Measurements from ENCODE around the gene SIL1. TPM values are rescaled to one million over a fixed set of nuclear protein-coding genes. Genes with fewer than 3 reads are reported as not detected.

SIL1 gene
- total RNA-seq, 2 experiments from 2014 or later: 13.5 to 15.8 TPM

DNA sequence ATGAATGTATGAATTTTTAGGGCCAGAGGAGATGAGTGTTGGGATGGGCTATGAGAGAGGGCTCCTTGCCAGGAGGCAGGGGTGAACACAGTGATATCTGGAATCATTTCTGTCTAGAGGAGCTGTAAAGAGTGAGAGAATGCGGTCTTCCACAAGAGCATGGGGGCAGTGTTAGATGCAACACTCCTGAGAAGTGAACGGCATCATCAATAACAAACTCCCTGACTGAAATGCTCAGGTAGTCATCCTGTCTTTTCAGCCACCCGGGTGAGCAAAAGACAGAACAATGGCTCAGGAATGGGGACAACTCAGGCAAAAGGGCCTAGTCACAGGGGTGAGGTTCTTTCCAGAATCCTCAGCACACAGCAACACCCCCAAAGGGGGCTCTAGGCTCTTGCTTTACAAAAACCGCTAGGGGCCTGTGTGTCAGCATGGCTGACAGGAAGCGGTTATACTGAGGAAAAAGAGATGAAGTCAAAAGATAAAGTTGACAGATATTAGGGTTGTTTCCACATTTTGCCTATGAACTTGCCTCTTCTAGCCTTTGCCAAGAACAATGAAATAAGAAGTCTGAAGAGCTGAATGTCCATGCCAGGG lies 218.4 kb downstream of the SIL1 start:
- H3K4me1 Mint-ChIP-seq: peaks cover 53% of the 10 kb centered on the region
- no peaks in the 10 kb centered on the region for H3K9me3 Mint-ChIP-seq
- H3K27ac Mint-ChIP-seq: peak overlapping the region; percentile 82
- H3K36me3 Mint-ChIP-seq: peaks cover 13% of the 10 kb centered on the region
- H3K27me3 Mint-ChIP-seq: no peaks in the 10 kb centered on the region
- POLR2A ChIA-PET: interaction anchor here (0.5 kb wide), 1 partner anchor 91 kb away, joined by 3 read pairs; no protein-coding TSS in a partner anchor
- ATAC-seq (ENCODE audit: low read depth) (peak; percentile 84), DNase-seq (peak; percentile 56)
- peak overlapping the region; percentile 61 for H3K4me3 Mint-ChIP-seq

DNA sequence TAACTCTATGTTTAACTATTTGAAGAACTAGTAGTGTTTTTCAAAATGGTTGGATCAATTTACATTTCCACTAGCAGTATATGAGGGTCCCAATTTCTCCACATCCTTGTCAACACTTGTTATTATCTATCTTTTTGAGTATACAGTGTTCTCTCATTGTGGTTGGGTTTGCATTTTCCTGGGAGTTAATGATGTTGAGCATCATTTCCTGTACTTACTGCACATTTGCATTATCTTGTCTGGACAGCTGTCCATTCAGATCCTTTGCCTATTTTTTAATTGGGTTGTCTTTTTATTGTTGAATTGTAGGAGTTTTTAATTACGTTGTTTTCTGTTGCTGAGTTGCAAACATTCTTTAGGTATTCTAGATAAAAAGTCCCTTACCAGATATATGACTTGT lies 219.6 kb downstream of the SIL1 start:
- Mint-ChIP-seq H3K27ac (peak overlapping the region; percentile 3), H3K4me3 (no peak overlapping the region), H3K36me3 (peaks cover 12% of the 10 kb centered on the region), H3K9me3 (no peaks in the 10 kb centered on the region), H3K4me1 (peaks cover 51% of the 10 kb centered on the region), H3K27me3 (no peaks in the 10 kb centered on the region)
- POLR2A ChIA-PET: no interaction called here
- ATAC-seq (ENCODE audit: low read depth) (no peak), DNase-seq (no peak)

DNA sequence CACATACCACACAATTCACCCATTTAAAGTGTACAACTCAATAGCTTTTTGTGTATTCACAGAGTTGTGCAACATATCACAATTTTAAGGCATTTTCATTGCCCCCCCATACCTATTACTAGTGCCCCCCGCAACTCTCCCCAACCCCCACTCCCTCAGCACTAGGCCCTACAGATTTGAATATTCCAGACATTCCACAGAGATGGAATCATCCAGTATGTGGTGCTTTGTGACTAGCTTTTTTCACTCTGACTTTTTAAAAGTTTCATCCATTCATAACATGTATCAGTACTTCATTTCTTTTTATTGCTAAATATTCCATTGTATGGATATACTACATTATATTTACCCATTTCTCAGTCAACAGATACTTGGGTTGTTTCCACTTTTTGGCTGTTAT lies 220.1 kb downstream of the SIL1 start:
- POLR2A ChIA-PET: no interaction called here
- ATAC-seq (ENCODE audit: low read depth): no peak
- peaks cover 11% of the 10 kb centered on the region for H3K36me3 Mint-ChIP-seq
- H3K4me1 Mint-ChIP-seq: peaks cover 50% of the 10 kb centered on the region
- no peaks in the 10 kb centered on the region for H3K9me3 Mint-ChIP-seq
- no peaks in the 10 kb centered on the region for H3K27me3 Mint-ChIP-seq
- H3K27ac Mint-ChIP-seq: no peak overlapping the region
- DNase-seq: no peak
- H3K4me3 Mint-ChIP-seq: no peak overlapping the region

DNA sequence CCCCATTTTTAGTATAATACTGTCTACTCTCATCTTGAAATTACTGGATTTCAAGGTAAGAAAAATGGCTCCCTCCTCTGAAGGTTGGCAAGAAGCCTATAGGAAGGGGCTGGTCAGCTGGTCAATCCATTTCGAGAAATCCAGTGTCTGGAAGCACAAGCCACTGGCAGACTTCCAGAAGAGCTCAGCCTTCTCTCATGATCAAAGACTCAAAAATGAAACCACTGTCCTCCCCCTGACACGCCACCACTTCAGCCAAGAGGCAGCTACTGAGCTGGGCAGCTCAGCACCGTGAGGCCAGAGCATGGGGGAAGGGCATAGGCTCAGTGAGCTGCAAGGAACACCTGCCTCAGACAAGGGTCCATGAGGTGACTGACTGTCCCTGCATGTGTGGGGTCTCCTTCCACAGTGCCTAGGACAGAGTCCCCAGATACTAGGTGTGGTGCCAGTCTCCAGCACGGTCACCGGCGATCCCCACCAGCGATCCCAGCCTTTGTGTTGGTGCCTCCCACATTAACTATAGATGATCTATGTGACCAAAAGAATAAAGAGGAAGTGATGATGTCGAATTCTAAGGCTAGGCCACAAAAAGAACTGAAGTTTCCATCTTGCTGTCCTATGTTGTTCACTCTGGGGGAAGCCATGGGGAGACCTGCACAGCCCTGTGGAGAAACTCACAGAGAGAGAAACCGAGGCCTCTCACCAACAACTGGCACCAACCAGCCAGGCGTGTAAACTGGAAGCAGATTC lies 222.9 kb downstream of the SIL1 start:
- no peak overlapping the region for H3K4me3 Mint-ChIP-seq
- no peak for ATAC-seq (ENCODE audit: low read depth)
- POLR2A ChIA-PET: no interaction called here
- H3K9me3 Mint-ChIP-seq: no peaks in the 10 kb centered on the region
- no peak overlapping the region for H3K27ac Mint-ChIP-seq
- H3K4me1 Mint-ChIP-seq: peaks cover 32% of the 10 kb centered on the region
- H3K27me3 Mint-ChIP-seq: no peaks in the 10 kb centered on the region
- H3K36me3 Mint-ChIP-seq: peaks cover 9% of the 10 kb centered on the region
- no peak for DNase-seq

DNA sequence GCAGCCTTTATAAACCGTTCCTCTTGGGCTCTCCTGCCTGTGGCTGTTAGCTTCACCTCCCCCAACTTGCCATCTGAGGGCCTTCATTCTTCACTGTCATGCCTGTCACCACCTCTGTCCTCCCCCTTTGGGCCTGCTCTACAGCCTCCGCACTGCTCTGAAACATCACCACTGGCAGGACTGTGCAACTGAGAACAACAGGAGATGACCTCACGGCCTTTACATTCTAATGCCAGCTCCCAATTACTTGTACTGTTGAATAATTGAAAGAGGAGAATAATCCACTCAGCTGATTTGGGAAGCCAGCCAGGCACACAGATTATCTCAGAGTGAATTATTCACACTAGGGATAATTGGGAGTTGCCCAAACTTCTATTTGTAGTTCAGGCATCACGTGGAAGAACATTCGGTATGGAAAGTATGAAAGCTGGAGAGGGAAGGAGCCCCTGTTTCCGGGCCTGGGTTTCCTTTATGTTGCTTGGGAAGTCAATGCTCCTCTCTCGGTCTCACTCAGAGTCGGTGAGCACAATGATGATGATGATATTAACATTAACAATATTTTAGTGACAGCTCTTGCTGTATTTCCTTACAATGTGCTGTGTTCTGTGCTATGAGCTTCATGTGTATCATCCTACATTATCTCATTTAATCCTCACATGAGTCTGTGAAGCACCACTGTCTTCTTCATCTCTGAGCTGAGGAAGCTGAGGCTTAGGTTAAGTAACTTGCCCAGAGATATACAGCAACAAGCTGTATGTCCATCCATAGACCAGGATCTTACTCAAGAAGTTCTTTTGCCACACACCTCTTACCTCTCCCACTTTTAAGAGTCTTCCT lies 223.7 kb downstream of the SIL1 start:
- peaks cover 24% of the 10 kb centered on the region for H3K4me1 Mint-ChIP-seq
- DNase-seq (no peak), ATAC-seq (ENCODE audit: low read depth) (no peak)
- POLR2A ChIA-PET: no interaction called here
- H3K36me3 Mint-ChIP-seq: peaks cover 6% of the 10 kb centered on the region
- no peaks in the 10 kb centered on the region for H3K9me3 Mint-ChIP-seq
- no peak overlapping the region for H3K27ac Mint-ChIP-seq
- H3K4me3 Mint-ChIP-seq: no peak overlapping the region
- H3K27me3 Mint-ChIP-seq: no peaks in the 10 kb centered on the region

DNA sequence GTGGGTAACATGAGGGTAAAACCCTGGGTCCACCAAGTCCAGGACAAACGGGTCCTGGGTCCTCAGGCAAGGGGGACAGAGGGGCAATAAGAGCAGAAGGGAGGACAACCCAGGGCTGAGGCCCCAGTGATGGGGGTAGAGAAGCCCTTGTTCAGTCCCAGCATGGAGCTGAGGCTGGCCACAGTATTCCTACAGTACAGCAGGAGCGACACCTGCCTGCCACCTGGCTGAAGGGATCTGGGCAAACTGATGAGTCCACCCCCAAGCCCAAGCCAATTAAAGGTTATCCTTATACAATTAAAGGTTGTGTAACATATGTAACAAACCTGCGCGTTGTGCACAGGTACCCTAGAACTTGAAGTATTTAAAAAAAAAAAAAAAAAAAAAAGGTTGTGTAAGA lies 225.3 kb downstream of the SIL1 start:
- Mint-ChIP-seq H3K4me1 (peaks cover 14% of the 10 kb centered on the region), H3K9me3 (no peaks in the 10 kb centered on the region), H3K27me3 (no peaks in the 10 kb centered on the region), H3K27ac (no peak overlapping the region), H3K36me3 (peaks cover 3% of the 10 kb centered on the region), H3K4me3 (no peak overlapping the region)
- DNase-seq: no peak
- POLR2A ChIA-PET: no interaction called here
- ATAC-seq (ENCODE audit: low read depth): no peak

DNA sequence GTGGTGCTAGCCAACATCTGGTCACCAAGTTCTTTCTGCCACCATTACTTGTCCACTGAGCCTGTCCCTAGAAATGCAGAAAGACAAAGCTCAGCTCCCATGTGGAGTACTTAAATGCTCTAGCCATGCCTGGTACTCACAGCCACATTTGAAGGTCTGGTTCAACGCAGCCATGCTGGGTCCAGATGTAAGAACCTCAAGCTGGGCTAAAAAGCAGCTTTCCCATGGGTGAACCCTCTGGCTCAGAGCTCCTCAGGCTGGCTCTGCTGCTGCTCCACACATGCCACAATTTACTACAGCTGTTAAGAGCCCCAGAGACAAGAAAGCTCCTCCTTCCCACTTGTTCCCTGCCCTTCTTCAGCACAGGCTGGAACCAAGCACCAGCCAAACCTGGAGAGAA lies 225.9 kb downstream of the SIL1 start:
- Mint-ChIP-seq H3K4me1 (peaks cover 14% of the 10 kb centered on the region), H3K9me3 (no peaks in the 10 kb centered on the region), H3K36me3 (no peaks in the 10 kb centered on the region), H3K4me3 (no peak overlapping the region), H3K27ac (no peak overlapping the region), H3K27me3 (no peaks in the 10 kb centered on the region)
- ATAC-seq (ENCODE audit: low read depth): no peak
- DNase-seq: no peak
- POLR2A ChIA-PET: no interaction called here

DNA sequence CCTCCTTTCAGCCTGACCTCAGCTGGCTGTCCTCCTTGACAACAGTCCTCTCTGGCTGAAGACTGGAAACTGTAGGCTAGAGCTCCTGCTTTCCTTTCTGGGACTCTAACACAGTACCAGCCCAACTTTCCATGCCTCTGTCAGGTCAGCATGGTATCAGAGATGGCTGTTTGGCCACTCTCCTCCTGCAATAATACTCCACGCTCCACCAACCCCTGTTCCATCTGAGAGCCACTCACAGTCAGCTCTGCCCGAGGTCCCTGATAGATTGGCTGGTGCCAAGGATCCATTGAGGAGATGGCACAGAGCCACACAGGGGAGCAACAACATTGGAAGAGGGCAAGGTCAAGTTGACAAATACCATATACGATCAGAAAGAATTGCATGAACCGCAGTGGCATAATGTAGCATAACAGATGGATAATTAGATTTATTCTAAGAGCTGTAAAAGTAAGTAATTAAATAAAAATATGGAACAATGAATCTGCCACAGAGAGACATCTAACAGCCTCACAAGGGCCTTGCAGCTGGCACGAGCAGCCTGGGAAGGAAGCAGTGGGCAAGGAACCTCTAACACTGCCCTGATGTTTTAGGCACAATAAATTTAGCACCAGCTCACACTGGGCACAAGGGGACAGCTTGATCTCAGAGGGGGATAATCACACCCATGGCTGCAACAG lies 228.7 kb downstream of the SIL1 start:
- no peak overlapping the region for H3K27ac Mint-ChIP-seq
- no peaks in the 10 kb centered on the region for H3K36me3 Mint-ChIP-seq
- no peak for ATAC-seq (ENCODE audit: low read depth)
- DNase-seq: no peak
- H3K9me3 Mint-ChIP-seq: no peaks in the 10 kb centered on the region
- H3K4me1 Mint-ChIP-seq: peaks cover 2% of the 10 kb centered on the region
- POLR2A ChIA-PET: no interaction called here
- no peaks in the 10 kb centered on the region for H3K27me3 Mint-ChIP-seq
- H3K4me3 Mint-ChIP-seq: no peak overlapping the region

DNA sequence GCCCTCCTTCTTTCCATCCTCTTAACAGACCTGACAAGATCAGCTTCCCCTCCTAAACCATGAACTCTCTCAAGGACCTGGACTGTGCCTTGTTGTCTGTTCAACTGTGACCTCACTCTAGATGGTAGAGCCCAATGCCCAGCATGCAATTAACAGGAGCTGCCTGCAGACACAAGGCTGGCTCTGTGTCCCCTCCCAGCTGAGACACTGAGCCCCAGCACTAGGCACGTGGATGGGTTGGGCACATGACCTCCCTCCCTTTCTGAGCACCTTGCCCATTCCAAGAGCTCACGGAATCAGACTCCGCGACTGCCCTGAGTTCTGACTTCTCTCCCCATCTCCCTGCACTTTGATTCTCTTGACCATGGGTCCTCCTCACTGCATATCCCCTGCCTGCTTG lies 229.6 kb downstream of the SIL1 start:
- Mint-ChIP-seq H3K9me3 (no peaks in the 10 kb centered on the region), H3K27me3 (no peaks in the 10 kb centered on the region), H3K4me1 (no peaks in the 10 kb centered on the region), H3K4me3 (no peak overlapping the region), H3K27ac (no peak overlapping the region), H3K36me3 (no peaks in the 10 kb centered on the region)
- no peak for DNase-seq
- POLR2A ChIA-PET: no interaction called here
- ATAC-seq (ENCODE audit: low read depth): no peak

DNA sequence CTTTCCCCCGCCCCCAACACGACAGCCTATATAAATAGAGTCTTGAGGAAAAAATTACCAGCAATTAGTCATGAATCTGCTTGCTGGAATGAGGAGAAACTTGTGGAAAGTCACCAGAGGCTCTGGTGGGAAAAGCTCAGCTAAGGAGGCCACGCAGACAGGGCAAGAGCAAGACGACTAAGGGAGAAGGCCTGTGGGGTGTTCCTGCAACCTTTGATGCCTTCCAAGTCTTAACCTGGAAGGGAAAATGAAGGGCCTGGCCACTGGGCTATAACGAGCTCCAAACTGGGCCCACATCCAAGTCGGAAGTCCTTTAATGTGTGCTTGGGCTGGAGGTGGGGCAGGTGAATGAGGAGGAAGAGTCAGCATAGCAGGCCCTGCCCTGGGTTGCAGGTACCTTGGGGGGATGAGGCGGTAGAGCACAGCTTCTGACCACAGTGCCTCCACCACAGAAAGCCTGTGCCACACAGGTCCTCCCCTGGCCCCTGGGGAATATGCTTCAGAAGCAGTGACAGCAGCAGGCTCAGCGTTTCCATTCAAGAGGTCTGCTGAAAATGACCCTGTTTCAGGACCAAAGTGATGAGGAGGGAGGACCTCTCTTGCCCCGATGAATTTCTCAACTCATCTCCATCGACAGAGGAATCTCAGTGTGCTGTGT lies 230.2 kb downstream of the SIL1 start:
- H3K4me1 Mint-ChIP-seq: no peaks in the 10 kb centered on the region
- H3K27me3 Mint-ChIP-seq: no peaks in the 10 kb centered on the region
- ATAC-seq (ENCODE audit: low read depth) (no peak), DNase-seq (no peak)
- POLR2A ChIA-PET: interaction anchor here (0.7 kb wide), 1 partner anchor 55 kb away, joined by 3 read pairs; no protein-coding TSS in a partner anchor
- H3K9me3 Mint-ChIP-seq: no peaks in the 10 kb centered on the region
- no peak overlapping the region for H3K27ac Mint-ChIP-seq
- no peaks in the 10 kb centered on the region for H3K36me3 Mint-ChIP-seq
- H3K4me3 Mint-ChIP-seq: no peak overlapping the region

DNA sequence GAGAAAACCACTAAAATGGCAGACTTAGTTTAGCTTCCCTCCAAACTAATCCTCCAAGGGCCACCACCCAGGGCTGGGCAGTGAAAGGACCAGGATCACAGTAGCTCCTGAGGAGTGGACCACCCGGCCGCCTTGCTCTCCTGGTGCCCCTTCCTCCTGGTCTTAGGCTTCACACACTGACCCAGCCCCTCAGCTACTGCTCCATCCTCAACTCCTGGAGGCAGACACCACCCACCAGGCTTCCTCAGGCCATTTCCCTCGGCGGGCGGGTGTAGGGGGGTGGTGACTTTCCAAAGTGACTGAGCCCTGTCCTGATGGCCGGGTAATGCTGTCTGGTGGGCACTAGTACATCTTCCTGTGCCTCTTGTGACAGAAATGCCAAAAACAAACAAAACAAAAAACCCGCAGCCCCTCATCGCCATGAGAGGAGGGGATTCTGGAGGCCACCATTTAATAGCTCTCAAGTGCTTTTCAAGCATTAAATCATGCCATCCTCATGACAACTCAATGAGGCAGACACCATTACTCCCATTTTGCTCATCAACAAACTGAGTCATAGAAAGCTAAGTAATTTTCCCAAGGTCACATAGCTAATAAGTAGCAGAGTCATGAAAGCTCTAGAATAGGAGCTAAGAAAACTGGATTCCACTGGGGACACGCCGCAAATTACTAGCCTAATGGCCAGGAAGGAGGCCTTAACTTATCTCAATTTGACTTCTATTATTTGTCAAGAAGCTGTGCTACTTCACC lies 231.8 kb downstream of the SIL1 start:
- Mint-ChIP-seq H3K27ac (no peak overlapping the region), H3K4me3 (no peak overlapping the region), H3K4me1 (no peaks in the 10 kb centered on the region), H3K9me3 (no peaks in the 10 kb centered on the region), H3K27me3 (no peaks in the 10 kb centered on the region), H3K36me3 (no peaks in the 10 kb centered on the region)
- POLR2A ChIA-PET: no interaction called here
- ATAC-seq (ENCODE audit: low read depth) (no peak), DNase-seq (no peak)

DNA sequence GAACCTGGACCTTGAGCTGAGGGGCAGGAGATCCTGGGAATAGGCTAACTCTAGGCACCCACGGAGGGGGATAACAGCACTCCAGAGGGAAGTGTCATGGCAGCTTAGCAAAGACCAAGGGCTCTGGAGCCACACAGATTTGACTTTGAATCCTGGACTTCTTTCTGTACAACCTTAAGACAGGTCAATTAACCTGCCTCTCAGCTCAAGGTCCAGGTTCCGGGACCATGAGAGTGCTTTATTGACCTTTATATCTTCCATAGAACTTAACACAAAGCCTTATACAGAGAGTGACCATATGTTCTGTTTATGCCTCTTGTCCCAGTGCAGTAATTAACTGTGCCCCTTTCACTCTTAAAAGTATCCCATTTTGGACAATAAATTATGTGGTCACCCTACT lies 232.5 kb downstream of the SIL1 start:
- H3K4me1 Mint-ChIP-seq: no peaks in the 10 kb centered on the region
- POLR2A ChIA-PET: no interaction called here
- DNase-seq (no peak), ATAC-seq (ENCODE audit: low read depth) (no peak)
- H3K27ac Mint-ChIP-seq: no peak overlapping the region
- no peaks in the 10 kb centered on the region for H3K27me3 Mint-ChIP-seq
- H3K9me3 Mint-ChIP-seq: no peaks in the 10 kb centered on the region
- H3K4me3 Mint-ChIP-seq: no peak overlapping the region
- no peaks in the 10 kb centered on the region for H3K36me3 Mint-ChIP-seq
